Measurements from ENCODE around the gene KRT15.

DNA sequence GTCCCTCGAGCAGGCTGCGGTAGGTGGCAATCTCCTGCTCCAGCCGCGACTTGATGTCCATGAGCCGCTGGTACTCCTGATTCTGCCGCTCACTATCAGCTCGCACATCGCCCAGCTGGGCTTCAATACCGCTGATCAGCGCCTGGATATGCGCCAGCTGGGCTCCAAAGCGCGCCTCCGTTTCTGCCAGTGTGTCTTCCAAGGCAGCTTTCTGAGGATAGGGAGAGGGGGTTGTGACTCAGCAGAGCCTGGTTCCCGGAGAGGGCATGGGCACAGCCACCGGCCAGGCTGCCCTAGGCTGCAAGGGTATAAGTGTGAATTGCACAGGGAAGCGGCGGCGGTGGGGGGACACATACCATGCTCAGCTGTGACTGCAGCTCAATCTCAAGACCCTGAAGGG is 5.1 kb upstream of the KRT15 start:
- TF ChIP-seq, protein P1, sequence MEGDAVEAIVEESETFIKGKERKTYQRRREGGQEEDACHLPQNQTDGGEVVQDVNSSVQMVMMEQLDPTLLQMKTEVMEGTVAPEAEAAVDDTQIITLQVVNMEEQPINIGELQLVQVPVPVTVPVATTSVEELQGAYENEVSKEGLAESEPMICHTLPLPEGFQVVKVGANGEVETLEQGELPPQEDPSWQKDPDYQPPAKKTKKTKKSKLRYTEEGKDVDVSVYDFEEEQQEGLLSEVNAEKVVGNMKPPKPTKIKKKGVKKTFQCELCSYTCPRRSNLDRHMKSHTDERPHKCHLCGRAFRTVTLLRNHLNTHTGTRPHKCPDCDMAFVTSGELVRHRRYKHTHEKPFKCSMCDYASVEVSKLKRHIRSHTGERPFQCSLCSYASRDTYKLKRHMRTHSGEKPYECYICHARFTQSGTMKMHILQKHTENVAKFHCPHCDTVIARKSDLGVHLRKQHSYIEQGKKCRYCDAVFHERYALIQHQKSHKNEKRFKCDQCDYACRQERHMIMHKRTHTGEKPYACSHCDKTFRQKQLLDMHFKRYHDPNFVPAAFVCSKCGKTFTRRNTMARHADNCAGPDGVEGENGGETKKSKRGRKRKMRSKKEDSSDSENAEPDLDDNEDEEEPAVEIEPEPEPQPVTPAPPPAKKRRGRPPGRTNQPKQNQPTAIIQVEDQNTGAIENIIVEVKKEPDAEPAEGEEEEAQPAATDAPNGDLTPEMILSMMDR (optimal IDR thresholded peaks at IDR 0.05 in 1 of 3, IDR thresholded peaks at IDR 0.05 in 1 of 3, conservative IDR thresholded peaks at IDR 0.05 in 1 of 3; ENCODE audit: extremely low read depth in 1 of 3, insufficient read depth in 2 of 3, low read length in 3 of 3): no peak
- no peak for TF ChIP-seq EZH2 (IDR thresholded peaks at IDR 0.05; ENCODE audit: low read length)
